AG09319 (cell line): ENCODE results near the gene CYP26C1.
"Not testable (repeated sequence)": the region's sequence is repeated elsewhere in the genome, so short reads cannot be mapped to it uniquely, and the experiment has no call there.

Experiments
- DNase-seq: peaks from one replicate; pipeline ENCODE4 v3.0.0-alpha.2; 2010; ENCODE audit warnings: low read depth; ENCODE audit errors: extremely low read depth
- CTCF ChIP-seq: IDR thresholded peaks from 2 replicates; pipeline ENCODE4 v1.5.1; 2011; ENCODE audit warnings: low read depth, mild to moderate bottlenecking, inconsistent platforms, low read length, moderate library complexity

CYP26C1 gene

GRCh38 chr10:93088466-93088865 is 27.9 kb downstream of the CYP26C1 start:
- TF ChIP-seq CTCF: no peak
- no peak for DNase-seq

- DNase-seq: no peak
- TF ChIP-seq CTCF: no peak
These were observed 30.0 kb downstream of the CYP26C1 start for GRCh38 chr10:93090619-93091018.

- DNase-seq: no peak
- no peak for TF ChIP-seq CTCF
These were observed 31.4 kb downstream of the CYP26C1 start for GRCh38 chr10:93091960-93092359.

- TF ChIP-seq CTCF: no peak
- DNase-seq: no peak
These were observed 34.6 kb downstream of the CYP26C1 start for GRCh38 chr10:93095225-93095624.

GRCh38 chr10:93096901-93097300 is 36.3 kb downstream of the CYP26C1 start:
- no peak for TF ChIP-seq CTCF
- no peak for DNase-seq

- no peak for DNase-seq
- no peak for TF ChIP-seq CTCF
These were observed 36.8 kb downstream of the CYP26C1 start for GRCh38 chr10:93097386-93097785.

GRCh38 chr10:93098816-93099215 is 38.2 kb downstream of the CYP26C1 start:
- TF ChIP-seq CTCF: no peak
- DNase-seq: no peak

- TF ChIP-seq CTCF: no peak
These were observed 39.1 kb downstream of the CYP26C1 start for GRCh38 chr10:93099670-93100069.

GRCh38 chr10:93101148-93101547 is 40.5 kb downstream of the CYP26C1 start:
- DNase-seq: not testable (repeated sequence)

More at GRCh38 chr10:93099670-93100069, 39.1 kb downstream of the CYP26C1 start:
- DNase-seq: no peak
